Gastrocnemius medialis (tissue), 4 donors: ENCODE results near the gene TENT5D. TPM values are rescaled to one million over a fixed set of nuclear protein-coding genes. Genes with fewer than 3 reads are reported as not detected.
"Not testable (repeated sequence)": the region's sequence is repeated elsewhere in the genome, so short reads cannot be mapped to it uniquely, and the experiment has no call there.

ENCODE experiments used
- ATAC-seq, 2 donors: fragments of 150-250 bp; one replicate each; pipeline ENCODE4 v1.9.1; 2016
- DNase-seq, 2 donors: peaks; one replicate each; pipeline ENCODE4 v3.0.0-alpha.2; 2019
- H3K27ac ChIP-seq, 4 donors: fragments of 200-600 bp; sonication (generic); 1 replicate in 1 of 4; 2 replicates in 3 of 4; pipeline ENCODE4 v1.5.1; 2016 to 2018; ENCODE audit warnings: mild to moderate bottlenecking in 2 of 4, moderate library complexity in 1 of 4
- H3K27me3 ChIP-seq, 3 donors: fragments of 200-600 bp; sonication (generic) in 2 of 3; 1 replicate in 1 of 3; 2 replicates in 2 of 3; pipeline versions ENCODE4 v1.5.1 to v1.6.0; 2016 to 2019; ENCODE audit warnings: mild to moderate bottlenecking in 1 of 3, moderate library complexity in 1 of 3
- H3K36me3 ChIP-seq, 2 donors: fragments of 200-600 bp; sonication (generic) in 1 of 2; one replicate each; pipeline ENCODE4 v1.5.1; 2017 to 2018
- H3K4me1 ChIP-seq, 2 donors: fragments of 200-600 bp; sonication (generic) in 1 of 2; one replicate each; pipeline ENCODE4 v1.5.1; 2016 to 2017; ENCODE audit warnings: mild to moderate bottlenecking in 2 of 2
- H3K4me3 ChIP-seq, 4 donors: fragments of 200-600 bp; sonication (generic) in 3 of 4; 1 replicate in 1 of 4; 2 replicates in 3 of 4; pipeline ENCODE4 v1.5.1; 2016 to 2019; ENCODE audit warnings: mild to moderate bottlenecking in 2 of 4
- H3K9me3 ChIP-seq, 3 donors: fragments of 200-600 bp; sonication (generic) in 2 of 3; 1 replicate in 1 of 3; 2 replicates in 2 of 3; pipeline ENCODE4 v1.5.1; 2016 to 2019
- CTCF ChIP-seq, 5 experiments: fragments of 450-650 bp in 3 of 5; fragments of 200-600 bp in 2 of 5; sonication (generic) in 2 of 5; IDR thresholded peaks in 4 of 5; conservative IDR thresholded peaks in 1 of 5; 1 replicate in 4 of 5; 2 replicates in 1 of 5; pipeline ENCODE4 v1.5.1; 2016 to 2019; ENCODE audit warnings: antibody characterized with exemption in 5 of 5, mild to moderate bottlenecking in 3 of 5, moderate library complexity in 3 of 5
- POLR2A ChIP-seq, 2 donors: fragments of 450-650 bp; IDR thresholded peaks; one replicate each; pipeline ENCODE4 v1.6.1; 2017; ENCODE audit warnings: antibody characterized with exemption in 2 of 2, mild to moderate bottlenecking in 2 of 2, moderate library complexity in 2 of 2
- in situ Hi-C, 4 donors: fragments of 200-750 bp; cut with MboI; loops; one replicate each; pipeline versions ENCODE4 v1.15.0 to v1.8.0; 2017; ENCODE audit warnings: low sequenced_read_pairs in 4 of 4
- intact Hi-C: fragments of 100-400 bp; cut with DNase I; formaldehyde crosslinking; loops from one replicate; pipeline ENCODE4 v1.15.1; 2023; ENCODE audit warnings: low total_unique reads
- total RNA-seq, 4 donors: library from RNA; depleted of rRNA; stranded (reverse); fragments of >200 nt; gene quantifications; one replicate each; pipeline versions ENCODE4 v1.1.0 to v1.2.3, GENCODE V29; 2016

The TENT5D gene
- not detected for total RNA-seq

- no peak for ATAC-seq
- H3K9me3 ChIP-seq = no peaks in the 10 kb centered on the region
- no peak within 1 kb of the TSS for H3K4me3 ChIP-seq
- no peak within 1 kb of the TSS for H3K27ac ChIP-seq
- DNase-seq = no peak
- H3K27me3 ChIP-seq = no peaks in the 10 kb centered on the region
- in situ Hi-C loops = no loop called here
- intact Hi-C loops = no loop called here
- H3K36me3 ChIP-seq = no peaks in the 10 kb centered on the region
- no peaks in the 10 kb centered on the region for H3K4me1 ChIP-seq
- TF ChIP-seq CTCF (IDR thresholded peaks at IDR 0.05 in 4 of 5, conservative IDR thresholded peaks at IDR 0.05 in 1 of 5) (no peak), POLR2A (IDR thresholded peaks at IDR 0.05) (no peak)
Measured at GRCh38 chrX:80420147-80420546, at the start of gene TENT5D. TSS of gene TENT5D (plus strand) at chrX:80420447. CDS start at chrX:80442540, 22,093 bp downstream.

DNA sequence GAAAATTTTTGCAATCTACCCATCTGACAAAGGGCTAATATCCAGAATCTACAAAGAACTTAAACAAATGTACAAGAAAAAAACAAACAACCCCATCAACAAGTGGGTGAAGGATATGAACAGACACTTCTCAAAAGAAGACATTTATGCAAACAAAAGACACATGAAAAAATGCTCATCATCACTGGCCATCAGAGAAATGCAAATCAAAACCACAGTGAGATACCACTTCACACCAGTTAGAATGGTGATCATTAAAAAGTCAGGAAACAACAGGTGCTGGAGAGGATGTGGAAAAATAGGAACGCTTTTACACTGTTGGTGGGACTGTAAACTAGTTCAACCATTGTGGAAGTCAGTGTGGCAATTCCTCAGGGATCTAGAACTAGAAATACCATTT is 34.6 kb upstream of the TENT5D start:
- ATAC-seq, DNase-seq, H3K4me1 ChIP-seq, intact Hi-C loops, H3K27ac ChIP-seq, H3K36me3 ChIP-seq, H3K9me3 ChIP-seq, H3K27me3 ChIP-seq, H3K4me3 ChIP-seq: not testable (repeated sequence)
- in situ Hi-C loops = loop anchor here in 1 of 4 donors (25.0 kb wide), 1 partner anchor 102 kb away; no protein-coding TSS in a partner anchor

- H3K4me3 ChIP-seq = no peak overlapping the region
- TF ChIP-seq CTCF (IDR thresholded peaks at IDR 0.05 in 4 of 5, conservative IDR thresholded peaks at IDR 0.05 in 1 of 5) (no peak), POLR2A (IDR thresholded peaks at IDR 0.05) (no peak)
- in situ Hi-C loops = loop anchor here in 1 of 4 donors (25.0 kb wide), 1 partner anchor 99 kb away; no protein-coding TSS in a partner anchor
- no peaks in the 10 kb centered on the region for H3K9me3 ChIP-seq
- H3K36me3 ChIP-seq = no peaks in the 10 kb centered on the region
- intact Hi-C loops = no loop called here
- H3K4me1 ChIP-seq = no peaks in the 10 kb centered on the region
- ATAC-seq = no peak
- H3K27me3 ChIP-seq = no peaks in the 10 kb centered on the region
- H3K27ac ChIP-seq = no peak overlapping the region
- DNase-seq = no peak
Measured at GRCh38 chrX:80388206-80388605, 32.0 kb upstream of the TENT5D start.

DNA sequence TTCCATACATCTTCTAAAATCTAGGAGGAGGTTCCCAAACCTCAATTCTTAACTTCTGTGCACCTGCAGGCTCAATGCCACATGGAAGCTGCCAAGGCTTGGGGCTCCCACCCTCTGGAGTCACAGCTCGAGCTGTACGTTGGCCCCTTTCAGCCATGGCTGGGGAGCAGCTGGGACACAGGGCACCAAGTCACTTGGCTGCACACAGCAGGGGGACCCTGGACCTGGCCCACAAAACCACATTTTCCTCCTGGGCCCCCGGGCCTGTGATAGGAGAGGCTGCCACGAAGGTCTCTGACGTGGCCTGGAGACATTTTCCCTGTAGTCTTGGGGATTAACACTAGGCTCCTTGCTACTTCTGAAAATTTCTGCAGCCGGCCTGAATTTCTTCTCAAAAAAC is 8.2 kb upstream of the TENT5D start:
- no peak overlapping the region for H3K27ac ChIP-seq
- no peaks in the 10 kb centered on the region for H3K9me3 ChIP-seq
- in situ Hi-C loops (no loop called here), intact Hi-C loops (no loop called here)
- H3K27me3 ChIP-seq = no peaks in the 10 kb centered on the region
- no peaks in the 10 kb centered on the region for H3K4me1 ChIP-seq
- H3K4me3 ChIP-seq = no peak overlapping the region
- ATAC-seq = no peak
- TF ChIP-seq CTCF (IDR thresholded peaks at IDR 0.05 in 4 of 5, conservative IDR thresholded peaks at IDR 0.05 in 1 of 5) (no peak), POLR2A (IDR thresholded peaks at IDR 0.05) (no peak)
- DNase-seq = no peak
- no peaks in the 10 kb centered on the region for H3K36me3 ChIP-seq

DNA sequence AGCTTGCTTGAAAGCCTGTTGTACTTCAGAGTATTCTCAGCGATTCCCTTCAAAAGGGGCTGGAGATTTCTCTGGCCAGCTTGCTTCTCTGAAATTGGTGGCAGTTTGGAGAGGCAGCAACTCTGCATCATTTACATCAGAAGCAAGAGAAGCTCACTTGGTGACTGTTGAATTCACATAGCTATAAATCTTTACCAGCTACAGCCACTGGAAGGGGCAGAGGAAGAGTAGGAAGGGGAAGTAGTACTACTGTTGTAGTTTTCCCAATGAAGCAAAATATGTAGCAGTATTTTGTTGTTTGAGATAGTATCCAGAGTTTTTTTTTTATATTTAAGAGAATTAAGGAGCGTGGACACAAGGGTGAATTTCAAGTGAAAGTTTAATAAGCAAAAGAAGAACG is 2.8 kb downstream of the TENT5D start:
- no peak overlapping the region for H3K27ac ChIP-seq
- TF ChIP-seq POLR2A (IDR thresholded peaks at IDR 0.05) = no peak
- TF ChIP-seq CTCF (IDR thresholded peaks at IDR 0.05 in 4 of 5, conservative IDR thresholded peaks at IDR 0.05 in 1 of 5) = no peak
- ATAC-seq (no peak), DNase-seq (no peak)
- H3K9me3 ChIP-seq = no peaks in the 10 kb centered on the region
- H3K27me3 ChIP-seq = peaks cover 0 to 3% (median 0%) of the 10 kb centered on the region in 3 donors
- in situ Hi-C loops = no loop called here
- no peaks in the 10 kb centered on the region for H3K4me1 ChIP-seq
- no peaks in the 10 kb centered on the region for H3K36me3 ChIP-seq
- intact Hi-C loops = no loop called here
- no peak overlapping the region for H3K4me3 ChIP-seq
